HG03135 (cell line): Measurements from ENCODE around the gene WNT3.
"Not testable (repeated sequence)": the region's sequence is repeated elsewhere in the genome, so short reads cannot be mapped to it uniquely, and the experiment has no call there.

Experiments used
- ATAC-seq: cut with Tn5 transposase; IDR thresholded peaks from one replicate; pipeline ENCODE4 v1.9.1; 2021; ENCODE audit warnings: mild to moderate bottlenecking, moderate library complexity; ENCODE audit not compliant: unreplicated experiment

WNT3 gene

GRCh38 chr17:46788300-46788699 lies 30.2 kb downstream of the WNT3 start:
- no peak for ATAC-seq

GRCh38 chr17:46787478-46787877 lies 31.0 kb downstream of the WNT3 start:
- no peak for ATAC-seq

- no peak for ATAC-seq
Measured at GRCh38 chr17:46785696-46786095, 32.8 kb downstream of the WNT3 start.

- ATAC-seq, result no peak
Measured at GRCh38 chr17:46783031-46783593, 35.4 kb downstream of the WNT3 start.

GRCh38 chr17:46782250-46782953 lies 36.1 kb downstream of the WNT3 start:
- no peak for ATAC-seq

- no peak for ATAC-seq
Measured at GRCh38 chr17:46780003-46780373, 38.5 kb downstream of the WNT3 start.

- no peak for ATAC-seq
Measured at GRCh38 chr17:46777943-46778915, 40.3 kb downstream of the WNT3 start.

- ATAC-seq, result no peak
Measured at GRCh38 chr17:46776298-46777005, 42.0 kb downstream of the WNT3 start.

- ATAC-seq, result no peak
Measured at GRCh38 chr17:46774108-46774737, 44.3 kb downstream of the WNT3 start.

- ATAC-seq, result no peak
Measured at GRCh38 chr17:46773676-46774075, 44.8 kb downstream of the WNT3 start.

GRCh38 chr17:46773221-46773605 lies 45.3 kb downstream of the WNT3 start:
- no peak for ATAC-seq

GRCh38 chr17:46772475-46773220 lies 45.8 kb downstream of the WNT3 start:
- ATAC-seq, result no peak

GRCh38 chr17:46771561-46772474 lies 46.7 kb downstream of the WNT3 start:
- ATAC-seq, result no peak

GRCh38 chr17:46770818-46771560 lies 47.5 kb downstream of the WNT3 start:
- no peak for ATAC-seq

- no peak for ATAC-seq
Measured at GRCh38 chr17:46770439-46770817, 48.1 kb downstream of the WNT3 start.

- ATAC-seq, result no peak
Measured at GRCh38 chr17:46769531-46770438, 48.7 kb downstream of the WNT3 start.

GRCh38 chr17:46768896-46769295 lies 49.6 kb downstream of the WNT3 start:
- ATAC-seq, result not testable (repeated sequence)
